SKM-1 treated with dmso at 0.1 percent for 144 hours (cell line): ENCODE measurements around the gene CMTM2.

Experiments
- DNase-seq: peaks from one replicate; lab custom pipeline; 2025; ENCODE audit not compliant: unreplicated experiment; lab: John Stamatoyannopoulos, UW

CMTM2 gene

DNA sequence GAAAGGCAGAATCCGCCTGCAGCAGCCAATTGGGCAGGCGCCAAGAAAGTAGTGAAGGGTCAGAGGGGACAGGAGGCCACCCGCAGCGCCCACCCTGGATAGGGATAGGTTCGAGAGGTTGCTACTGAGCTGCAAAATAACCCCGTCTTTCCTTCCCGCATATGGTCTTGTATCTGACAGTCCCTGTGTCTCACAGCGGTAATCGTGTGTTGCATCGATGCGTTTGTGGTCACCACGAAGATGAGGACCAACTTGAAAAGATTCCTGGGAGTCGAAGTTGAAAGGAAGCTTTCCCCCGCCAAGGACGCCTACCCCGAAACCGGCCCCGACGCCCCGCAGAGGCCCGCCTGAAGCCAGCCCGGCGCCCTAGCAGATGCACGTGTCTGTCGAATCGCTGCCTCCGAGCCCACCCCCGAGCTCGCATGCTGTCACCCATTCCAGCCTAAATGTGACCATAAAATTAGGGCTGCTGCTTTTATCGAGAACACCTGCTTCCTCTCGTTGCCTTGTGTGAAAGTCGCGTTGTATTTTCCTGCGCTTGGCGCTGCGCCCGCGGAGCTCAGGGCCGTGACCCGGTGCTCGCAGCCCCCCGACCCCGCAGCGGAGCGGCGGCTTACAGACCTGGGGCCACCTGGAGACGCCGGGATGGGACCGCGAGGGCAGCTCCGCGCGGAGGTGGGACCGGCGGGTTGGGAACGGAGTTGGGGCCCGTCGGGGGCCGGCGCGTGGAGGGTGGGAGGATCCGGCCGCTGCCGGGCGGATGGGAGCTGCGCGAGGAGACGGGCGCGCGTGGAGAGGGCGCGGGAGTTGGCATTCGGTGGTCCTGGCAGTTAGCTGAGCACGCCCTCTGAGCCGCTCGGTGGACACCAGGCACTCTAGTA is at the start of gene CMTM2:
Gene CMTM2, plus strand, starts transcription at position 813 of the 881 bp plus-strand sequence. CDS start 145 bp downstream, outside the sequence.
- no peak for DNase-seq

DNA sequence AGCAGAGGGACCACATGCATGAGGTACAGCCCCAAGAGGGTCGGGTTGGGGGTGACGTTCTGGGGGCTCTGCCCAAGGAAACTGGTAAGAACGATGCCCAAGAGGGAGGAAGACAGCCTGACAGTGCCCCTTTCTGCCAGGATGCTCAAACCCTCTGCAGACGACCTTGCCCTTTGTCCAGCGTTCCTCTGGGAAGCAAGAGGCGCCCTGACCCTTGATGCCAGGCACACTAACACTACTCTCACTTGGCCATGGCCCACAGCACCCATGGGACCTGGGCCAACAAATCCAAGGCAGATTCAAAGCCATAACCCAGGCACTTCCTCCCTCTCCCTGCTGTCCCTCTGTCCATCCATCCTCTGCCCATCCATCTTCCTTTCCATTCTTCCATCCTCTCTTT is 49.8 kb upstream of the CMTM2 start:
- DNase-seq: no peak

DNA sequence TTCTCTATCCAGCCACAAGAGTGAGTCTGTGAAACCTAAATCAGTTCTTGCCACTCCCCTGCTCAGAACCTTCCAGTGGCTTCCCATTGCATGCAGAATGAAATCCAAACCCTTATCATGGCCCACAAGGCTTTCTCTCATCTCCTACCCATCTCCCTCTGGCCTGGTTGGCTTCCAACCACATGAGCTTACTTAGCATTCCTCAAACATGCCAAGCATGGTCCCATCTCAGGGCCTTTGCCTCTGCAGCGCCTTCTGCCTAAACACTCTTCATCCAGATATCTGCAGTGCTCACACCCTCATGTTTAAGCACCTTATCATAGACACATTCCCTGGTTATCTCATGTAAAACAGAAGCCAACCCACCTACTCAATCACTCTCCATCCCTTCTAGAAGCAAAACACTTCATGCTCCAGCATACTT is 44.9 kb upstream of the CMTM2 start:
- DNase-seq: no peak

- DNase-seq: no peak
Measured at GRCh38 chr16:66536525-66536924, 42.7 kb upstream of the CMTM2 start.

GRCh38 chr16:66537236-66537635 is 42.0 kb upstream of the CMTM2 start:
- no peak for DNase-seq

DNA sequence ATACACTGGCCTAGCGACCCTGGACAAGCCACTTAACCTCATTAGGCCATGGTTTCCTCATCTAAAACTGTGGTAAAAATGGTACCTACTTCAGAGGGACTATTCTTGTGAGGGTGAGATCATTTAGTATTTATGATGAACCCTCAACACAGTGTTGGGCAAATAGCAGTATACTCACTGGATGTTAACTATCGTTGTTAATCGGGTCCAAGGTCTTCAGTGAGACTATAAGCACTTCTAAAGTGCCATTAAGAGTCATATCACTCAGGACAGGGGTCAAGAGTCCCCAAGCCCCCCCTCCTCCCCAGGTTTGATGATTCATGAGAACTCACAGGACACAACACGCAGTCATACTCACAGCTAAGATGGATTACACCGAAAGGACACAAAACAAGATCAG is 40.4 kb upstream of the CMTM2 start:
- DNase-seq: no peak

DNA sequence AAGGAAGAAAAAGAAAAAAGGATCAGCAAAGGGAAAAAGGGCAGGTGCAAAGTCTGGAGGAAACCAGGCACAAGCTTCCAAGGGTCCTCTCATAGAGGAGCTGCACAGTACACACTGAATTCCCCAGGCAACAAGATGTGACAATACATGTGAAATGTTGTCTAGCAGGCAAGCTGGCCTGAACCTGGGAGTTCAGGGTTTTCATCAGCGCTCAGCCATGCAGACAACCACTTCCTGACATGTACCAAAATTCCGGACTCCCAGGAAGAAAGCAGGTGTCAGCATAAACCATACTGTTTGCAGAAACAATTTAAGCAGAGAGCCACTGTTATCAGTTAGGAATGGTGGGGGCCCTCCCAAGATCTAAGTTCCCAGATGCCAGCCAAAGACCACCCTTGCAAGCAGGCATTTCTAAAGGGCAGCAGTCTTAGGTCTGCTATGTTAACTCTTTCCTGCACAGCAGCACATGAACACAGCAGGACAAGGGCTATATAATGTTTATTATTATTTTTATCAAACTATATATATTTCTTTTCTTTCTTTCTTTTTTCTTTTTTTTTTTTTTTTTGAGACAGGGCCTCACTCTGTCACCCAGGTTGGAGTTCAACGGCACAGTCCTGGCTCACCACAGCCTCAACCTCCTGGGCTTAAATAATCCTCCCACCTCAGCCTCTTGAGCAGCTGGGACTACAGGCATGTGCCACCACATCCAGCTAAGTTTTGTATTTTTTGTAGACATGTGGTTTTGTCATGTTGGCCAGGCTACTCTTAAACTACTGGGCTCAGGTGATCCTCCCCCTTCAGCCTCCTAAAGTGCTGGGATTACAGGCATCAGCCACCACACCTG is 39.4 kb upstream of the CMTM2 start:
- no peak for DNase-seq

DNA sequence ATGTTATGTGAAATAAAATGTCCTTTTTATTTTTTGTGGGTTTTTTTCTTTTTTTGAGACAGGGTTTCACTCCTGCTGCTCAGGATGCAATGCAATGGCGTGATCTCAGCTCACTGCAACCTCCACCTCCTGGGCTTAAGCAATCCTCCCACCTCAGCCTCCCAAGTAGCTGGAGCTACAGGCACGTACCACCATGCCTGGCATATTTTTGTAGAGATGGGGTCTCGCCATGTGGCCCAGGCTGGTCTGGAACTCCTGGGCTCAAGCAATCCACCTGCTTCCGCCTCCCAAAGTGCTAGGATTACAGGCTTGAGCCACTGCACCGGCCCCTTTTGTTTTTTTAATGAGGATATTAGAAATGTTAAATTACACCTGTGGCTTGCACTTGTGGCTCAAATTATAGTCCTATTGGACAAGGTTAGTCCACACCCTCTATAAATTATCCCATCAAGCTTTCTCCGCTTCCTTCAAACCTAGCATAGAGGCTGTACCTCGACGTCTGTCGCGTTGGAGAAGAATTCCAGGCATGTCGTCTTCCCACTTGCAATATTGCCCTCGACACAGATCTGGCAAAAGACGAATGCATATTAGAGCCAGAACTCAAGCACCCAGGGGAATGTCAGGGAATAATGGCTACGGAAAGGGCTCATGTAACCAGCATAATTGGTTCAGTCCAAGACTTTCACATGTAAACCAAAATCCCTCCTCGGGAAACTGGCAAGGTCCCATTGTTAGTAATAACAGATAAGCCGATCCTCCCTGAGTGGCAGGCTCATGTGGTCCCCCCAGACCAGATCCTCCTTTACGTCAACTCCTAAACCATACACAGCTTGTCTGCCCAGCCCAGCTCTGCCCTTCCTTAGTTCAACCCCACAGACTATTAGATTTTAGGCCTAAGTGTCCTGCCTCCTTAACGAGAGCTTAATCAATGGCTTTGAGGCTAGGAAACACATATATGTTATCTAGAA is 37.6 kb upstream of the CMTM2 start:
- DNase-seq: no peak

GRCh38 chr16:66542396-66542795 is 36.9 kb upstream of the CMTM2 start:
- no peak for DNase-seq

GRCh38 chr16:66543541-66543940 is 35.7 kb upstream of the CMTM2 start:
- no peak for DNase-seq

DNA sequence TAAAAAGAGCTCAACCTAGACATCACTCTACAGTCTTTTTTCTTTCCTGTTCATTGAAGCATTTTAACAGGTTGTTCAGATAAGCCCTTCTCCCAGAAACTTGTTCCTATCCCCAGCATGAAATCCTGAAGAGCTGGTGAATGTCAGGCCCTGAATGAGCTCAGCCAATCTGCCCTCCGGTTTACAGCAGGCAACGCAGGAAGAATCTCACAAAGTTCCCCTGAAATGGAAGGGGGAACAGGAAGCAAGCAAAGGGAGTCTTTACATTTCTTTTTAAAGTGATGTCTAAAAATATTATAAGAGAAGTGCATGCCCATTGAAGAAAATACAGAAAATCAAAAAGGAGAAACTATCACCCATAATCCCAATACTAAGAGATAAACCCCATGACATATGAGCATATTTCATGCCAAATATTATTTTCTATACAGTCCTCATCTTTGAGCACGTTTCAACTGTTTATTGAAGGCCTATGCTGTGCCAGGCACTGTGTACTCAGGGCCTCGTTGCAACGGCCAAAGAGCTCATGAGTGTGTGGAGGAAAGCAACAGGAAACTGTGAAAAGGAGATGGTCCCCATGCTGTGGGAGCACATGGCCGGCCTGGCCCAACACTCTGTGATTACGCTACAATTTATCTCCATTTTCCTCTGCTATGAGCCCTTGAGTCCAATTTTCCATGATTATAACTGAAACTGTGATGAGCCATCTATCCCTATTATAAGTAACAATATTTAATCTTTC is 35.1 kb upstream of the CMTM2 start:
- no peak for DNase-seq

DNA sequence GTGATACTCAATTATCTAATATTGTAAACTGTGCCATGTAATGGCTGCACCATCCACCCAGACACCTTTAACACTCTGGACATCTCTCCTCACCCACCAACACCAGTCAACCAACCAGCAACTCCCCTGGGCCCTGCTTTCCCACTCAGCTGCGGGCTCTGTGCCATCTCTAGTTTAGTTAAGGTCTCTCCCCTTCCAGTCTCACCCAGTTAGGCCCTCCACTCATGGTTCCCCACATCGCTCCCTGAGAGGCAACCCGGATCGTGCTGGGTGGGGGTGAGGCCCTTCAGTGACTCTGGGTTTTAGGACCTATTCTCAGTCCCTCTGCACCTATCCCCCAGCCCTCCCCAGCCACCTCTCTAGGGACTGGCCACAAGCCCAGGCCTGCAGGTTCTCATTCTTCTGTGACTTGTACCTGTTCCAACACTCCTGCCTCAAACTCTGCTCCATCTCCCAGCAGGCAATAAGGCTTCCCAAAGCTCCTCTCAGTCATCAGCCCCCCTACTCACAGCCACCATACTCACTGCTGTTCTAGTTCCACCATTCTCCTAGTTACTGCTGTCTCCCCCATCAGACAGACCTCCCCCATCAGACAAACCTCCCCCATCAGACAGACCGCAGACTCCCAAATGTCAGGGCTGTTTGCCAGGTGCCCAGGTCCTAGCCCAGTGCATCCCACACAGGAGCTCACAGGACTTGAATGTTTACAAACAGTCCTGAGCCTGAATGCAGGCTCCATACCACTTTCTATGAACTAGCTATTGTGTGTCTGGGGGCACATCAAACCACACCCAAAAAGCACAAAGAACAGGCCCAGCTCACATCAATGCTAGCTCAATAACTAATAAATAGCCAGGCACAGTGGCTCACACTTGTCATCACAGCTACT is 31.9 kb upstream of the CMTM2 start:
- DNase-seq: no peak

- DNase-seq: no peak
Measured at GRCh38 chr16:66548068-66548467, 31.2 kb upstream of the CMTM2 start.

GRCh38 chr16:66548868-66549267 is 30.4 kb upstream of the CMTM2 start:
- no peak for DNase-seq

- no peak for DNase-seq
Measured at GRCh38 chr16:66549284-66550131, 29.8 kb upstream of the CMTM2 start, which contains the start of gene TK2. Gene TK2, minus strand, starts transcription at chr16:66550122. Its CDS starts 61 bp downstream, at chr16:66550061.

- peak; percentile 75 for DNase-seq
Measured at GRCh38 chr16:66551348-66551759, 27.9 kb upstream of the CMTM2 start.

- no peak for DNase-seq
Measured at GRCh38 chr16:66551788-66552285, 27.4 kb upstream of the CMTM2 start.
